ENCODE measurements around the gene AXIN2.

The AXIN2 gene

DNA sequence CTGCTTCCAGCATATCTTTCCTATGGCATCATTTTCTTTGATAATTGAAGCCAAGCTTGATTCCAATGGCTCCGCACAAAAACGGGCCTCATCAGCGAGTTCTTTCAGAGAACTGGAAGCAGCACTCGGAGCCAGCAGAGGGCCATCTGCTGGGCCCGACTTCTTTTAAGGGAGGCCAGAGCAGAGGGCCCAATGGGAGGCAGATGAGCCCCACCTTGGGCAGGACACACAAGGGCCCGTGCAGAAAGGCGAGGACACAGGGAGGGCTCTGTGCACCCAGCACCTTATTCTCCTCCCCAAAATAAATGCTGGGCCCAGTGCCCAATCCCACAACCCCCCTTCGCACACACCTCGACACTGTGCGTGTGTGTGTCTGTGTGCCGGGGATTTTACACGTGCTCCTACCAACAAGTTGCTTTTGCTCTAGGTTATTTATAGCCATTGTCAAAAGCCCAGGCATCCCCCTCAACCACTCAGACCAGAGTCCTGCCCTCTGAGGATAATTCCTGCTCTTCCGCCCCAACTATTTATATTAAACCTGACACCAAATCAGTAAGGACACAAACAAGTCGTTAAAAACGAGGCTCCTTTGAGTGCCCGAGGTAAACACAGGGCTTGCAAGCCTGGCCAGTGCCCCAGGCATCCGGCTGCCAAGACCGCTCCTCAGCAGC, 6.8 kb downstream of the AXIN2 start:
- Histone ChIP-seq H3K36me3 (ENCODE audit: insufficient read depth, low read length) (no peaks in the 10 kb centered on the region), H3K4me2 (ENCODE audit: low read length) (no peak overlapping the region), H3K4me1 (ENCODE audit: insufficient read depth, low read length, severe bottlenecking) (no peaks in the 10 kb centered on the region)

DNA sequence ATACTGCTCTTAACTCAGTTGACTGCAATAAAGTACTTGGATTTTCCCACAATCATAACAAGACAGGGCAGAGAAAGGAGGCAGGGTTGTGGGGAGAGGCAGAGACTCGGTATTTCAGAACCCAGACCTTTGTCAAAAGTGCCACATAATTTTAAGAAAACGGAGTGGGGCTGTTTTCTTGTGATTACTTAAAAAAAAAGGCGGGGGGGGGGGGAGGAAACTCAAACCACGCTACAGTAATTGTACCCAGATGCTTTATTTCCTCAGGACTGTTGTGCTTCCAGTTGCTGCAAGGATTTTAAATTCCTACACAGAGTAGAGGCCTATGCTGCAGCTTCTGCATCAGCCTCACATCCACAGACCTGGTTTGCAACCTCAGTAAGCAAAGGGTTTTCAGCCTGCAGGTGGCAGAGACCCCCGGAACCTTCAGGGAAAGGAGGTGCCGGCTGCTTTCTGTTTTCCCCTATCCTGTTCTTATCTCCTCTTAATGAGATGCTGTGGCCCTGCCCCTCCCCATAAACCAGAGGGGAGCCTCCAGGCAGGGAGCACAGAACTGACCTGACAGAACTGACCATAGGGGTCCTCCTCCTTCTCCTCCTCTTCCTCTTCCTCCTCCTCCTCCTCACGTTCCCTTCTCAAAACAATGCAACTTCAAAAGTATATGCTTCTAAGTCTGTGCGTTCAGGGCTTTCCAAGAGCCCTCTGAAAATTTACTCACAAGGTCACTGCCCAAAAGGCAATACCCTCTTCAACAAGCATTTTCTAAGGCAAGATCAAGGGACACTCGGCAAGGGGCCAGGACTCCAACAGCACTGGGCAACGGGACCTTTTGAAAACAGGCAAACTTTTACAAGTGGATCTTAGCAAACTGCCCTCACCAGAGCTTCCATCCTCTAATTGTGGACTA, 7.5 kb downstream of the AXIN2 start:
- Histone ChIP-seq H3K9ac (ENCODE audit: low read length) (no peak overlapping the region), H3K4me2 (ENCODE audit: low read length) (no peak overlapping the region)

More for the DNA sequence above, 6.8 kb downstream of the AXIN2 start:
- Histone ChIP-seq H3K79me2 (ENCODE audit: insufficient read depth, low read length) (no peaks in the 10 kb centered on the region), H3K27me3 (ENCODE audit: insufficient read depth, low read length) (no peaks in the 10 kb centered on the region; the same call in 1 of the 2 replicates), H3K9ac (ENCODE audit: low read length) (no peak overlapping the region), H2AFZ (ENCODE audit: low read length) (no peak overlapping the region), H3F3A (ENCODE audit: insufficient read depth, low read length) (no peaks in the 10 kb centered on the region), H3K4me3 (ENCODE audit: low read depth, low read length, poor library complexity, severe bottlenecking) (no peak overlapping the region), H3K27ac (ENCODE audit: low read depth, low read length, poor library complexity, severe bottlenecking) (no peak overlapping the region), H3K9me3 (ENCODE audit: low read length) (no peaks in the 10 kb centered on the region), H4K20me1 (ENCODE audit: insufficient read depth, low read length) (no peaks in the 10 kb centered on the region), H3K9me2 (ENCODE audit: low read depth, low read length) (no peaks in the 10 kb centered on the region)
- TF ChIP-seq EZH2 (IDR thresholded peaks at IDR 0.05; ENCODE audit: borderline replicate concordance, low read length): no peak
- TF ChIP-seq, protein P1, sequence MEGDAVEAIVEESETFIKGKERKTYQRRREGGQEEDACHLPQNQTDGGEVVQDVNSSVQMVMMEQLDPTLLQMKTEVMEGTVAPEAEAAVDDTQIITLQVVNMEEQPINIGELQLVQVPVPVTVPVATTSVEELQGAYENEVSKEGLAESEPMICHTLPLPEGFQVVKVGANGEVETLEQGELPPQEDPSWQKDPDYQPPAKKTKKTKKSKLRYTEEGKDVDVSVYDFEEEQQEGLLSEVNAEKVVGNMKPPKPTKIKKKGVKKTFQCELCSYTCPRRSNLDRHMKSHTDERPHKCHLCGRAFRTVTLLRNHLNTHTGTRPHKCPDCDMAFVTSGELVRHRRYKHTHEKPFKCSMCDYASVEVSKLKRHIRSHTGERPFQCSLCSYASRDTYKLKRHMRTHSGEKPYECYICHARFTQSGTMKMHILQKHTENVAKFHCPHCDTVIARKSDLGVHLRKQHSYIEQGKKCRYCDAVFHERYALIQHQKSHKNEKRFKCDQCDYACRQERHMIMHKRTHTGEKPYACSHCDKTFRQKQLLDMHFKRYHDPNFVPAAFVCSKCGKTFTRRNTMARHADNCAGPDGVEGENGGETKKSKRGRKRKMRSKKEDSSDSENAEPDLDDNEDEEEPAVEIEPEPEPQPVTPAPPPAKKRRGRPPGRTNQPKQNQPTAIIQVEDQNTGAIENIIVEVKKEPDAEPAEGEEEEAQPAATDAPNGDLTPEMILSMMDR (IDR thresholded peaks at IDR 0.05; ENCODE audit: low read length): no peak

GRCh38 chr17:65553009-65553645, 8.3 kb downstream of the AXIN2 start:
- Histone ChIP-seq H3K9ac (ENCODE audit: low read length) (no peak overlapping the region), H3F3A (ENCODE audit: insufficient read depth, low read length) (no peaks in the 10 kb centered on the region), H3K4me2 (ENCODE audit: low read length) (no peak overlapping the region), H3K79me2 (ENCODE audit: insufficient read depth, low read length) (no peaks in the 10 kb centered on the region), H3K27ac (ENCODE audit: low read depth, low read length, poor library complexity, severe bottlenecking) (no peak overlapping the region), H3K4me1 (ENCODE audit: insufficient read depth, low read length, severe bottlenecking) (no peaks in the 10 kb centered on the region), H2AFZ (ENCODE audit: low read length) (no peak overlapping the region), H3K9me2 (ENCODE audit: low read depth, low read length) (no peaks in the 10 kb centered on the region), H3K4me3 (ENCODE audit: low read depth, low read length, poor library complexity, severe bottlenecking) (no peak overlapping the region), H4K20me1 (ENCODE audit: insufficient read depth, low read length) (no peaks in the 10 kb centered on the region), H3K9me3 (ENCODE audit: low read length) (no peaks in the 10 kb centered on the region), H3K36me3 (ENCODE audit: insufficient read depth, low read length) (no peaks in the 10 kb centered on the region), H3K27me3 (ENCODE audit: insufficient read depth, low read length) (no peaks in the 10 kb centered on the region; the same call in 1 of the 2 replicates)
- TF ChIP-seq, protein P1 (IDR thresholded peaks at IDR 0.05; ENCODE audit: low read length): no peak
- TF ChIP-seq EZH2 (IDR thresholded peaks at IDR 0.05; ENCODE audit: borderline replicate concordance, low read length): no peak

More for the DNA sequence above, 7.5 kb downstream of the AXIN2 start:
- Histone ChIP-seq H3K27ac (ENCODE audit: low read depth, low read length, poor library complexity, severe bottlenecking) (no peak overlapping the region), H3K27me3 (ENCODE audit: insufficient read depth, low read length) (no peaks in the 10 kb centered on the region; the same call in 1 of the 2 replicates), H3K4me3 (ENCODE audit: low read depth, low read length, poor library complexity, severe bottlenecking) (no peak overlapping the region), H3F3A (ENCODE audit: insufficient read depth, low read length) (no peaks in the 10 kb centered on the region), H3K4me1 (ENCODE audit: insufficient read depth, low read length, severe bottlenecking) (no peaks in the 10 kb centered on the region), H4K20me1 (ENCODE audit: insufficient read depth, low read length) (no peaks in the 10 kb centered on the region), H3K9me3 (ENCODE audit: low read length) (no peaks in the 10 kb centered on the region), H3K79me2 (ENCODE audit: insufficient read depth, low read length) (no peaks in the 10 kb centered on the region), H3K9me2 (ENCODE audit: low read depth, low read length) (no peaks in the 10 kb centered on the region), H3K36me3 (ENCODE audit: insufficient read depth, low read length) (no peaks in the 10 kb centered on the region), H2AFZ (ENCODE audit: low read length) (no peak overlapping the region)
- TF ChIP-seq, protein P1 (IDR thresholded peaks at IDR 0.05; ENCODE audit: low read length): no peak
- TF ChIP-seq EZH2 (IDR thresholded peaks at IDR 0.05; ENCODE audit: borderline replicate concordance, low read length): no peak

Measured in OCI-LY1 (cell line).